Ishikawa (cell line): Measurements from ENCODE around the gene TAOK2.

ENCODE experiments used
- RAD21 ChIP-seq: IDR thresholded peaks from 2 replicates; pipeline ENCODE4 v1.6.1; 2012; ENCODE audit warnings: low read depth
- TAF1 ChIP-seq: IDR thresholded peaks from 2 replicates; pipeline ENCODE4 v1.6.1; 2012; ENCODE audit warnings: low read depth, mild to moderate bottlenecking

DNA sequence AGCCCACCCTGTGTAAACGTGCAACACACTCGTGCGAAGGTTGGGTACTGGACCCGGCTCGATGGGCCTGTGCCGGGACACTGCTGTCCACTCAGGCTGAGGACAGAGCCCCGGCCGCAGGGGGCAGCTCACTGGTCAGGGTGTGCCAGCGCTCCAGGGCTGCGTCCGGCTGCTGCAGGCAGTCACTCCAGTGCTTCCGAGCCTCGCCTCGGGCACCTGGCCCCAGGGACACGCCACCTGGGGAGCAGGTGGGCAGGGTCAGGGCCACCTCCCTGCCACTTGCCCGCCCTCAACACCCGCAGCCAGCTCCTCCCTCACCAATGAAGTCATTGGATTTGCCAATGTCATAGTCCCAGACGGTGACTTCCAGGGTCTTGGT, 32.4 kb downstream of the TAOK2 start:
- TF ChIP-seq TAF1 (no peak), RAD21 (no peak)
